Type B pancreatic cell (in vitro differentiated cells): ENCODE measurements around the gene PHF19. TPM values are rescaled to one million over a fixed set of nuclear protein-coding genes. Genes with fewer than 3 reads are reported as not detected.

Experiments
- DNase-seq: peaks from one replicate; pipeline ENCODE4 v3.0.0; 2021; ENCODE audit warnings: mixed read lengths; ENCODE audit not compliant: unreplicated experiment; ENCODE audit errors: extremely low spot score
- H3K27ac Mint-ChIP-seq: 2 replicates; pipeline ENCODE4 v1.8.0; 2021; ENCODE audit warnings: mild to moderate bottlenecking, mixed read lengths
- H3K27me3 Mint-ChIP-seq: 2 replicates; pipeline ENCODE4 v1.8.0; 2021; ENCODE audit warnings: mixed read lengths
- H3K36me3 Mint-ChIP-seq: 2 replicates; pipeline ENCODE4 v1.8.0; 2021; ENCODE audit warnings: mixed read lengths
- H3K4me1 Mint-ChIP-seq: one replicate; pipeline ENCODE4 v1.8.0; 2021; ENCODE audit warnings: mixed read lengths; ENCODE audit not compliant: unreplicated experiment
- H3K4me3 Mint-ChIP-seq: 2 replicates; pipeline ENCODE4 v1.8.0; 2021; ENCODE audit warnings: mild to moderate bottlenecking, mixed read lengths
- H3K9me3 Mint-ChIP-seq: 2 replicates; pipeline ENCODE4 v1.8.0; 2021; ENCODE audit warnings: mixed read lengths
- total RNA-seq: library from RNA; stranded (reverse); gene quantifications from 2 replicates; pipeline ENCODE4 v1.2.1, GENCODE V29; 2021; ENCODE audit warnings: low replicate concordance
- TF ChIP-seq, protein P1 (sequence below): fragments of 200-600 bp; sonication (generic); conservative IDR thresholded peaks from 2 replicates; pipeline ENCODE4 v1.5.0; 2021; ENCODE audit warnings: antibody characterized with exemption, mild to moderate bottlenecking

PHF19 gene
- total RNA-seq, 1 donor from 2014 or later, result 39.6 TPM

DNA sequence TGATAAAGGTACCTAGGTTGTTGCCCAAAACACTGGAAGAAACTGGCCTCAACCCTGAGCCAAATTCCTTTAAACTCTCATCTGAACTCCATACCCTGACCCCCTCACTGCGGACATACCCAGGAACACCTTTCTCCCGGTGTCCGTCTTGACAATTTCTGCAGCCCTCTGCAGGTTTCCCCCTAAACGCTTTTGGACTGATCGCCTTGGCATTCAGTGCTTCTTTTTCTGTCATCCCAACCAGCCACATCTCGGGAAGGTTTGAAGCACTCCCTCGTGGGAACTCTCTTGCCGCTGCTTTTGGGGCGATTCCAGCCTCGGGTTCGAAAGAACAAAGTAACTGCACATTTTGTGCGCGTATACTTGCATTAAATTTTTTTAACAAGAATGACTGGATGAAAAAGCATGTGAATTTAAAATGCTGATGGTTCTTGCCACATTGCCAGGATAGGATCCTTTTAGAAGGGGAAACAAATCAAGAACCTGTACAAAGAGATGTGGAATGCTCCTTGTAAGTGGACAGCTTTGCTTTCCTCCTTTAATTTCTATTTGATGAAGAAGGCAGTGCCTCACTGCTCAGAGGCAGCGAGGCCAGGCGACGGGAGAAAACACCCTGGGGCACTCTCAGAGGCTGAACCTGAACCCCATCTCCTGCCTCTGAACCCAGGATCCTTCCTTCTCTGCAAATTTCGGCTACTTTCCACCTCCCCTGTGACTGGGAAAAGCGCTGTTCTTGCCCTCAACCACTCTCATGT lies 34.9 kb downstream of the PHF19 start:
- H3K4me1 Mint-ChIP-seq, result peaks cover 24% of the 10 kb centered on the region
- H3K36me3 Mint-ChIP-seq, result peaks cover 36% of the 10 kb centered on the region
- peak overlapping the region; percentile 91 for H3K27ac Mint-ChIP-seq
- H3K4me3 Mint-ChIP-seq, result peak overlapping the region; percentile 96
- H3K27me3 Mint-ChIP-seq, result no peaks in the 10 kb centered on the region
- peaks cover 4% of the 10 kb centered on the region for H3K9me3 Mint-ChIP-seq
- DNase-seq, result no peak
- TF ChIP-seq, protein P1, sequence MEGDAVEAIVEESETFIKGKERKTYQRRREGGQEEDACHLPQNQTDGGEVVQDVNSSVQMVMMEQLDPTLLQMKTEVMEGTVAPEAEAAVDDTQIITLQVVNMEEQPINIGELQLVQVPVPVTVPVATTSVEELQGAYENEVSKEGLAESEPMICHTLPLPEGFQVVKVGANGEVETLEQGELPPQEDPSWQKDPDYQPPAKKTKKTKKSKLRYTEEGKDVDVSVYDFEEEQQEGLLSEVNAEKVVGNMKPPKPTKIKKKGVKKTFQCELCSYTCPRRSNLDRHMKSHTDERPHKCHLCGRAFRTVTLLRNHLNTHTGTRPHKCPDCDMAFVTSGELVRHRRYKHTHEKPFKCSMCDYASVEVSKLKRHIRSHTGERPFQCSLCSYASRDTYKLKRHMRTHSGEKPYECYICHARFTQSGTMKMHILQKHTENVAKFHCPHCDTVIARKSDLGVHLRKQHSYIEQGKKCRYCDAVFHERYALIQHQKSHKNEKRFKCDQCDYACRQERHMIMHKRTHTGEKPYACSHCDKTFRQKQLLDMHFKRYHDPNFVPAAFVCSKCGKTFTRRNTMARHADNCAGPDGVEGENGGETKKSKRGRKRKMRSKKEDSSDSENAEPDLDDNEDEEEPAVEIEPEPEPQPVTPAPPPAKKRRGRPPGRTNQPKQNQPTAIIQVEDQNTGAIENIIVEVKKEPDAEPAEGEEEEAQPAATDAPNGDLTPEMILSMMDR, result no peak

DNA sequence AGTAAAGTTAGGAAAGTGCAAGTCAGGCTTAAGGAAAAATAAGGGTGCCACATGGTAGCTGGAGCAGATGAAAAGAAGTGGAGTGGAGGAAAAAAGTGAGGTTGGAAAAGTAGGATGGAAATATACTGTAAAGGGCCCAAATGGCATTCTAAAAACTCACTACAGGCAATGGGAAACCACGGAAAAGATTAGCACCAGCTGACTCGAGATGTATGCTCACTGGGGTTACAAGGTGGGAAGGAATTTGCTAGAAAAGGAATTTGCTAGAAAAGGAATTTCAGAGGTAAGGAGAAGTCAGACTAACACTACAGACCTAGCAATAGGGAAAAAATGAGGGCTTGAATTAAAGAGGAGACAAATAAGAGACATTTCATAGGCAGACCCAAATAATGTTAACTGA lies 37.8 kb downstream of the PHF19 start:
- H3K4me3 Mint-ChIP-seq, result peak overlapping the region; percentile 27
- H3K27ac Mint-ChIP-seq, result peak overlapping the region; percentile 12
- TF ChIP-seq, protein P1, result no peak
- H3K27me3 Mint-ChIP-seq, result no peaks in the 10 kb centered on the region
- H3K9me3 Mint-ChIP-seq, result peaks cover 4% of the 10 kb centered on the region
- H3K4me1 Mint-ChIP-seq, result peaks cover 24% of the 10 kb centered on the region
- no peak for DNase-seq
- H3K36me3 Mint-ChIP-seq, result peaks cover 42% of the 10 kb centered on the region

DNA sequence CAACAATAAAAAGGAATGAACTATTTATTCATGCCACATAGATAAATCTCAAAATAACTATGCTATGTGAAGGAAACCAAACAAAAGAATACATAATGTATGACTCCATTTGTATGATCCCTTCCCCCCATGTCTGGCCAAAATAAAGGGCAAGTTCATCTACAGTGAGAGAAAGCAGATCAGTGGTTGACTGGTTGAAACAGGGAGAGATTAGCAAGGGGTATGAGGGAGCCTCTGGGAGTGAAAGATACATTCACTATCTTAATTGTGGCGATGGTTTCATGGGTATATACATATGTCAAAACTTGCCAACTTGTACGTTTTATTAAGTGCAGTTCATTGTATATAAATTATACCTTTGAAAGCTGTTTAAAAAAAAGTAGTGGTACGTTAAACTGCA lies 39.1 kb downstream of the PHF19 start:
- Mint-ChIP-seq H3K27me3 (no peaks in the 10 kb centered on the region), H3K4me3 (no peak overlapping the region), H3K9me3 (peaks cover 4% of the 10 kb centered on the region), H3K4me1 (peaks cover 24% of the 10 kb centered on the region), H3K36me3 (peaks cover 43% of the 10 kb centered on the region), H3K27ac (no peak overlapping the region)
- TF ChIP-seq, protein P1, result no peak
- no peak for DNase-seq

DNA sequence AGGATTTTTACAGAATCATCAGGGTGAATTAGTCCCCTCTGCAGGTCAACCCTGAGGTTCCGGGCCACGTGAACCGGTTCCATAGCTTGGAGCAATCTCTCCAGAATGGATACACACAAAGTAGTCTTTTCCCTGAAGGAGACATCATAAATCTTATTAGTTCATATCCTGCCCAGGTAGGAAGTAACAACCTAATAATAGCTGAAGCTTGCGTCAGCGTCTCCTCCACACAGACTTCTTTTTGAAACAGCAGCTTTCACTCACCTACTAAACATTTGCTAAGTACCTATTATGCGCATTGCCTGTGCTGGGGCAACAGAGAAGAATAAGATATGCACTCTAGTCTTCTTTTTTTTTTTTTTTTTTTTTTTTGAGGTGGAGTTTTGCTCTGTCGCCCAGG lies 43.7 kb downstream of the PHF19 start:
- Mint-ChIP-seq H3K4me3 (no peak overlapping the region), H3K36me3 (peaks cover 41% of the 10 kb centered on the region), H3K27ac (no peak overlapping the region), H3K4me1 (no peaks in the 10 kb centered on the region), H3K27me3 (no peaks in the 10 kb centered on the region), H3K9me3 (no peaks in the 10 kb centered on the region)
- TF ChIP-seq, protein P1, result no peak
- no peak for DNase-seq

DNA sequence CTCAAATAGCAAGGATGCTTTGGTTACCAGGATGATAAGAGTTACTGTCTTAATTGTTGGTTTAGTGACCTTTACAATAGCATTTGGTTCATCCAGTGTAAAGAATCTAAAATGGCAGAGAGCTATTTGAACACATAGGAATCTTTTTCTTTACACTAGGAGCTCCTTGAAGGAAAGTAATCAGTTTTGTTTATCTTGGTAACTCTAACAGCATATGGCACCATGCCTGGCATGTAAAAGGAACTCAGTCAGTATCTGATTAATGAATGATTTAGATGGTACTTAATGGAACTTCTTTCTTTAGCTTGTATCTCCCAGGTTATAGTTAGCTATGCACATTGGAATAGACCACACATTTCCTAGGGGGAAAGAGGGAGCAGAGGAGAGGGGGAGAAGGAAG lies 44.2 kb downstream of the PHF19 start:
- H3K27ac Mint-ChIP-seq, result no peak overlapping the region
- TF ChIP-seq, protein P1, result no peak
- no peak overlapping the region for H3K4me3 Mint-ChIP-seq
- no peaks in the 10 kb centered on the region for H3K4me1 Mint-ChIP-seq
- no peak for DNase-seq
- no peaks in the 10 kb centered on the region for H3K27me3 Mint-ChIP-seq
- peaks cover 39% of the 10 kb centered on the region for H3K36me3 Mint-ChIP-seq
- no peaks in the 10 kb centered on the region for H3K9me3 Mint-ChIP-seq
